ENCODE data around the gene HOMER2.

Gene HOMER2

GRCh38 chr15:82820128-82820527, 132.4 kb downstream of the HOMER2 start:
- no peak for TF ChIP-seq ZNF274 (IDR thresholded peaks at IDR 0.05; ENCODE audit: low read depth, low read length)
- H3K4me3 ChIP-seq (ENCODE audit: low read length) = no peak overlapping the region

DNA sequence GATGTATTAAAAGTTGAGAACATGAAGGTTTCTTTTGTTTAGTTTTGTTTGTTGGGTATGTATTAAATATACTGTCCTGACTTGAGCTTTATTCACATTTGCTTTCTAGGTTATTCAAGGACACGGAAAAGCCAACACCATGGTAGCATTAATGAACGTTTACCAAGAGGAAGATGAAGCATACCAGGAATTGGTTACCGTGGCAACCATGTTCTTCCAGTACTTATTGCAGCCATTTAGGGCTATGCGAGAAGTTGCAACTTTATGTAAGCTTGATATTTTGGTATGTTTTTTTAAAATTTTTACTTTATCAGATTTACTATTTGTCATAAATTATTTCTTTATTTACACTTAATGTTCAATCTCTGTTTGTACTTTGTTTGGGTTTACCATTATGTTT, 139.5 kb downstream of the HOMER2 start:
- H3K4me3 ChIP-seq (ENCODE audit: low read length) = no peak overlapping the region
- no peak for TF ChIP-seq ZNF274 (IDR thresholded peaks at IDR 0.05; ENCODE audit: low read depth, low read length)

DNA sequence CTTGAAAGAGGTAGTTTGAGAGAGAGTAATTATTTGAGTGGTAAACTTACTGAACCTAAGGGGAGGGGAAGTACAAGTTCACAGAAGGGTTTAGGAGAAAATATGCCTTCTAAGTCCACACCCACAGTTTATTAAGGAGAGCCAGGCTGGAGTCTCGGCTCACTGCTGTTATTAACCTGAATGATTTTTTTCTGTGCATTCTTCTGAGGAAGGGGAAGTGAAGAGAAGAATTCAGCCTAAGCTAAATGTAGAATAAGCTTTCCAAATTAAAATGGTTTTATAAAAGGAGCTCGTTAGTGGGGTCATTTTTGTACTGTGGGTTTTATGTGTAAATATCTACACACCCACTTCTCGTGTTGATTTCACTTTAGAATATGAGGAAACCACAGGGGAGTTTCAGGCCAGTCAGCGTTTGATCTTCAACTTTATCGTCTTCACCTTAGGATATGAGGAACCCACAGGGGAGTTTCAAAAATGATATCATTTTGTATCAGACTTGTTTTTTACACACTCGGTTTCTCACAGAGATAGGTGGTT, 141.6 kb downstream of the HOMER2 start:
- TF ChIP-seq ZNF274 (IDR thresholded peaks at IDR 0.05; ENCODE audit: low read depth, low read length) = no peak
- H3K4me3 ChIP-seq (ENCODE audit: low read length) = peak overlapping the region; percentile 95

GRCh38 chr15:82810061-82810889, 142.2 kb downstream of the HOMER2 start:
- TF ChIP-seq ZNF274 (IDR thresholded peaks at IDR 0.05; ENCODE audit: low read depth, low read length) = no peak
- peak overlapping the region; percentile 95 for H3K4me3 ChIP-seq (ENCODE audit: low read length)

- peak within 1 kb of the TSS; percentile 95 for H3K4me3 ChIP-seq (ENCODE audit: low read length)
- TF ChIP-seq ZNF274 (IDR thresholded peaks at IDR 0.05; ENCODE audit: low read depth, low read length) = no peak
Observed at GRCh38 chr15:82809308-82810060, 143.0 kb downstream of the HOMER2 start, which contains the start of gene WHAMM. Gene WHAMM, plus strand, starts transcription at chr15:82809628. Its CDS starts 99 bp downstream, at chr15:82809727.

DNA sequence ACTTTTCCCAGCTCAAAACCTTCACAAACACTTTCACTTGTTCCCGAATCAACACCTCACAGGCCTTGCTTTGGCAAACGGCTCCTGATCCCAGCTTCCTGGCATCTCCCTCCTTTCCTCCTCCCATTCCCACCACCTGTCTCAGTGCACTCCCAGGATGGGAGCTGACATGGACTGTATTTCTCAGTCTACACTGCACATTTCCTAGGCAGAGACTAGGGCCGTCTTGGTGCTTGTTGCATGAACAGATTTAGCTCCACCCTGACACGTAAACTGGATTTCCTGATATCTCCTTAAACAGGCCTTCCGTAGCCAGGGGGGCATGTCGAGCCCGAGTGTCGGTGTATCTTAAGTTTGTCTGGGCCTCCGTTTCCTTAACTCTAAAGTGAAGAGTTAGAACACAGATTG, 143.9 kb downstream of the HOMER2 start:
- no peak for TF ChIP-seq ZNF274 (IDR thresholded peaks at IDR 0.05; ENCODE audit: low read depth, low read length)
- no peak overlapping the region; the same call in 1 of the 2 replicates for H3K4me3 ChIP-seq (ENCODE audit: low read length)

DNA sequence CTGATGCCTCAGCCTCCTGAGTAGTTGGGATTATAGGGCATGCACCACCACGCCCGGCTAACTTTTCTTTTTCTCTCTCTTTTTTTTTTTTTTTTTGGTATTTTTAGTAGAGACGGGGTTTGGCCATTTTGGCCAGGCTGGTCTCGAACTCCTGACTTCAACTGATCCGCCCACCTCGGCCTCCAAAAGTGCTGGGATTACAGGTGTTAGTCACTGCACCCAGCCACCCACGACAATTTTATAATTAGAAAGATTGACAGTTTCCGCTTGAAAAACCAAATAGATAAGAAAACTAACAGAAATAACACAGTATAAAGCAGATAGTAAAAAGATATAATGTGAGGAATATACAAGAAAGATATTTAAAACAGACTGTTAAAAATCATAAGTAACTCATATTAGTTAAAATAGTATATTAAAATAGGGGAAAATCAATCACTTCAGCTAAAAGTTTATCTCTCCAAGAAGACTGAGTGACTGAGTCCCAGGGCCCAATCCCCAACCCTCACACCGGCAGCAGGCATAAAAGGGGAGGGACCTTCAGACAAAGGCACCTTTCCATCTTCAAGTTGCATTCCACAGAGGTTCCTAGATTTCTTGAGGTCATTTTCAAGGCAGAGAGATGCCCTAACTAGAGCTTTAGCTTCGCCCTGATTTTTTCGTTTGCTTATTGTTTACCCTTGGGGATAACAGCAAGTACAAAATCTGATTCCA, 144.4 kb downstream of the HOMER2 start:
- H3K4me3 ChIP-seq (ENCODE audit: low read length) = no peak overlapping the region
- no peak for TF ChIP-seq ZNF274 (IDR thresholded peaks at IDR 0.05; ENCODE audit: low read depth, low read length)

DNA sequence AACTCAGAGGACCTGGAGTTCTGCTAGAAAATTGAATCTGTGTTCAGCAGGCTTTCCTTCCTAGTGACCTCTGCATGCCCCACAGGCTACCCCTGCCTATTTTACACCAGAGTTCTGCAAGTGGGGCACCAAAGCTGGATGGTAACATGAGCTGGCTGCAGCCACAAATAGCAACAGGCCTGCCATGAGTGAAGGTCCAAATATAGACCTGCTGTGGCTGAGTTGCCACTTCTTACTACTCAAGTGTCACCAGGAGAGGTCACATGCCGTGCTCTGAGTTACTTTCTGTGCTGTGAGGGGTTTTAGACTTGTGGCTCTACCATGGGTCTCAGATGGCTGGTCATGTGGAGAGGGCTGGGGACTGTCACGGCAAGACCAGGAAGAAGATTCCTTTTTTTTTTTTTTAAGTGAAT, 146.5 kb downstream of the HOMER2 start, which contains the start of gene FSD2:
TSS of gene FSD2 (minus strand) at position 76 of the 413 bp plus-strand sequence. CDS start 18,679 bp downstream, outside the sequence.
- peak within 1 kb of the TSS; percentile 4; the same call in 1 of the 2 replicates for H3K4me3 ChIP-seq (ENCODE audit: low read length)
- no peak for TF ChIP-seq ZNF274 (IDR thresholded peaks at IDR 0.05; ENCODE audit: low read depth, low read length)

DNA sequence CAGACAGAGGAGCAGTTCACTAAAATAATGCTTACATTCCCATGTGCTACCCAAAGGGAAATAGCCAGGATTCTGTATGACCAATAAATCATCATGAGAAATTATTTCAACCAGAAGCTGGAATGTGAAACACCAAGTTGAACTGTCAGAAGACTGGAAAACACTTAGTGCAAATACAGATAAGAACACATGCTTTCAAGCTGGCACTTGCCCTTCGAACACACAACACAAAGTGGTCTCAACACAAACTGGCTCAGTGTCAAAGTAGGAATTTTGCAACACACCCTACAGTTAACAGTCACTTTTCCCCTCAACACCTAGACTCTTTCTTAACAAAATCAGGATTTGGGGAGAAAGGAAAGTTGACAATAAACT, 148.0 kb downstream of the HOMER2 start:
- H3K4me3 ChIP-seq (ENCODE audit: low read length) = no peak overlapping the region
- no peak for TF ChIP-seq ZNF274 (IDR thresholded peaks at IDR 0.05; ENCODE audit: low read depth, low read length)

DNA sequence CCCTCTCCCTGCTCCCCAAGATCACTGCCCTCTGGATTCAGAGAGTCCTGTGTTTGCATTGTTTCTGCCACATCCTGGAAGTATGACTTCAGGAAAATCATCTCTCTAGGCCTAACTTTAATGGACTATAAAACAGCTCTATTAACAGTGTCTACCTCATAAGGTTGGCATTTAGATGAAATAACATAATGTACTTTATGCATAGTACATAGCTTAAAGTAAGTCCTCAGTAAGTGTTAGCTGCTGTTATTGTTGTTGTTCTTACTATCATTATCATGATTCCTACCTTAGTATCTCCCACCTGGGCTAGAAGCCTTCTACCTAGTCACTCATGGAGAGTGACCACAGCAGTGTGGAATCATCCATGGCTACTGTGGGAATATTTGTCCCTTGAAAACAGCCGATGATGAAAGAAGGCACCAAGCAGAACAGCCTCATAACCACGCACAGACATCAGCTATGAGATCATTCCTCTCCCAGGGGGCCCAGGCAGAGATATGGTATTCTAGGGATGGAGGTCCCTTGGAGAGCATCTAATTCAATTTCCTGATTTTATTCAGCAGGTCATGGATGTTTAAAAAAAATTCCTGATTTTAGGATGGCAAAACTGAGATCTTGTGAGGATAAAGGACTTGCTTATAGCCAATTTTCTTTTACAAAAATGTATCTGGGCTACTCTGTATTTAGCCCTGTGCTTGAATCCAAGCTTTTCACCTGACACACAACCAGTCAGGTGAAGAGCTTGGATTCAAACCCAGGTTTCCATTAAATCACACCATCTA, 148.5 kb downstream of the HOMER2 start:
- H3K4me3 ChIP-seq (ENCODE audit: low read length) = no peak overlapping the region
- no peak for TF ChIP-seq ZNF274 (IDR thresholded peaks at IDR 0.05; ENCODE audit: low read depth, low read length)

GRCh38 chr15:82802497-82802896, 150.0 kb downstream of the HOMER2 start:
- TF ChIP-seq ZNF274 (IDR thresholded peaks at IDR 0.05; ENCODE audit: low read depth, low read length) = no peak
- no peak overlapping the region for H3K4me3 ChIP-seq (ENCODE audit: low read length)

GRCh38 chr15:82799183-82799841, 153.2 kb downstream of the HOMER2 start:
- no peak overlapping the region for H3K4me3 ChIP-seq (ENCODE audit: low read length)
- no peak for TF ChIP-seq ZNF274 (IDR thresholded peaks at IDR 0.05; ENCODE audit: low read depth, low read length)
